Thyroid gland (tissue), 4 donors: Measurements from ENCODE around the gene FAM114A1.
"Not testable (repeated sequence)": the region's sequence is repeated elsewhere in the genome, so short reads cannot be mapped to it uniquely, and the experiment has no call there.

ENCODE experiments used
- POLR2A ChIP-seq, 2 donors: fragments of 450-650 bp; IDR thresholded peaks; one replicate each; pipeline ENCODE4 v1.6.1; 2017; ENCODE audit warnings: antibody characterized with exemption in 2 of 2, mild to moderate bottlenecking in 2 of 2, moderate library complexity in 1 of 2
- TF ChIP-seq, protein P1 (sequence below), 6 experiments: fragments of 200-600 bp in 3 of 6; fragments of 450-650 bp in 3 of 6; sonication (generic) in 3 of 6; IDR thresholded peaks; one replicate each; pipeline ENCODE4 v1.5.1; 2016 to 2019; ENCODE audit warnings: antibody characterized with exemption in 6 of 6, mild to moderate bottlenecking in 2 of 6, inconsistent platforms in 1 of 6, moderate library complexity in 1 of 6

DNA sequence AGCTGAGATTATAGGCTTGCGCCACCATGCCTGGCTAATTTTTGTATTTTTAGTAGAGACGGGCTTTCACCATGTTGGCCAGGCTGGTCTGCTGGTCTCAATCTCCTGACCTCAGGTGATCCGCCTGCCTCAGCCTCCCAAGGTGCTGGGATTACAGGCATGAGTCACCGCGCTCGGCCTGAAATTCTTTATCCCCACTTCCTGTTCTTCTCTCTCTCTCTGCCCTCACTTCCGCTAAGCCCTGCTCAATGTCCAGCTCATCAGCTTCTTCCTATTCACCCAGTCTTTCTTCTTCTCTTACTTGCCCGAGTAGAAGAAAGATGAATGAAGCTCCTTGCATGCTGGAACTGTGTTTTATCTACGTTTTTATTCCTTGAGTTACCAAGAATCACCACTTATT lies 120.7 kb downstream of the FAM114A1 start:
- TF ChIP-seq, protein P1, sequence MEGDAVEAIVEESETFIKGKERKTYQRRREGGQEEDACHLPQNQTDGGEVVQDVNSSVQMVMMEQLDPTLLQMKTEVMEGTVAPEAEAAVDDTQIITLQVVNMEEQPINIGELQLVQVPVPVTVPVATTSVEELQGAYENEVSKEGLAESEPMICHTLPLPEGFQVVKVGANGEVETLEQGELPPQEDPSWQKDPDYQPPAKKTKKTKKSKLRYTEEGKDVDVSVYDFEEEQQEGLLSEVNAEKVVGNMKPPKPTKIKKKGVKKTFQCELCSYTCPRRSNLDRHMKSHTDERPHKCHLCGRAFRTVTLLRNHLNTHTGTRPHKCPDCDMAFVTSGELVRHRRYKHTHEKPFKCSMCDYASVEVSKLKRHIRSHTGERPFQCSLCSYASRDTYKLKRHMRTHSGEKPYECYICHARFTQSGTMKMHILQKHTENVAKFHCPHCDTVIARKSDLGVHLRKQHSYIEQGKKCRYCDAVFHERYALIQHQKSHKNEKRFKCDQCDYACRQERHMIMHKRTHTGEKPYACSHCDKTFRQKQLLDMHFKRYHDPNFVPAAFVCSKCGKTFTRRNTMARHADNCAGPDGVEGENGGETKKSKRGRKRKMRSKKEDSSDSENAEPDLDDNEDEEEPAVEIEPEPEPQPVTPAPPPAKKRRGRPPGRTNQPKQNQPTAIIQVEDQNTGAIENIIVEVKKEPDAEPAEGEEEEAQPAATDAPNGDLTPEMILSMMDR (IDR thresholded peaks at IDR 0.05) = not testable (repeated sequence)
- TF ChIP-seq POLR2A (IDR thresholded peaks at IDR 0.05) = not testable (repeated sequence)
